GM12865 (cell line): ENCODE results near the gene BPIFB4.
"Not testable (repeated sequence)": the region's sequence is repeated elsewhere in the genome, so short reads cannot be mapped to it uniquely, and the experiment has no call there.

Source experiments
- DNase-seq: peaks from one replicate; pipeline ENCODE4 v3.0.0; 2010; ENCODE audit warnings: low read depth
- H3K4me3 ChIP-seq: 2 replicates; pipeline ENCODE4 v1.5.1; 2011; ENCODE audit warnings: mild to moderate bottlenecking, low read depth, low read length, control low read depth
- TF ChIP-seq, protein P1 (sequence below): IDR thresholded peaks from 2 replicates; pipeline ENCODE4 v1.5.1; 2011; ENCODE audit warnings: low read length, control low read depth, low read depth, inconsistent platforms; ENCODE audit not compliant: insufficient read depth; ENCODE audit errors: missing control alignments

BPIFB4 gene

DNA sequence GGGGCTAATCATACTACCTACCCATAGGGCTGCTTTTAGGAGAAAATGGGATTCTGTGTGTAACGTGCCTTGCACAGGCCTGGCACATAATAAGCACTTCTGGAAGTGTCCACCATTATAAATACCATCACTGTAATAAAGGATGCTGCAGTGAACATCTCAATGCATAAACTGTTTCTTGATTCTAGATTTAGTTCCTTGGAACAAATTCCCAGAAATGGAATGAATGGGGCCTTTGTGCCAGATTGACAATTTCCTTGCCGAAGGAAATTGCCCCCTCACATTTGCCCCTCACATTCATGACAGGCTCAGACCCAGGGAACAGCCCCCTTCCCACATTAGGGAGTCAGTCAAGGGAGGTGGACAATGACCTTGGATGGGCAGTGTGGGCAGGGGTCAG is 29.2 kb downstream of the BPIFB4 start:
- DNase-seq, result no peak
- no peak overlapping the region for H3K4me3 ChIP-seq
- TF ChIP-seq, protein P1, sequence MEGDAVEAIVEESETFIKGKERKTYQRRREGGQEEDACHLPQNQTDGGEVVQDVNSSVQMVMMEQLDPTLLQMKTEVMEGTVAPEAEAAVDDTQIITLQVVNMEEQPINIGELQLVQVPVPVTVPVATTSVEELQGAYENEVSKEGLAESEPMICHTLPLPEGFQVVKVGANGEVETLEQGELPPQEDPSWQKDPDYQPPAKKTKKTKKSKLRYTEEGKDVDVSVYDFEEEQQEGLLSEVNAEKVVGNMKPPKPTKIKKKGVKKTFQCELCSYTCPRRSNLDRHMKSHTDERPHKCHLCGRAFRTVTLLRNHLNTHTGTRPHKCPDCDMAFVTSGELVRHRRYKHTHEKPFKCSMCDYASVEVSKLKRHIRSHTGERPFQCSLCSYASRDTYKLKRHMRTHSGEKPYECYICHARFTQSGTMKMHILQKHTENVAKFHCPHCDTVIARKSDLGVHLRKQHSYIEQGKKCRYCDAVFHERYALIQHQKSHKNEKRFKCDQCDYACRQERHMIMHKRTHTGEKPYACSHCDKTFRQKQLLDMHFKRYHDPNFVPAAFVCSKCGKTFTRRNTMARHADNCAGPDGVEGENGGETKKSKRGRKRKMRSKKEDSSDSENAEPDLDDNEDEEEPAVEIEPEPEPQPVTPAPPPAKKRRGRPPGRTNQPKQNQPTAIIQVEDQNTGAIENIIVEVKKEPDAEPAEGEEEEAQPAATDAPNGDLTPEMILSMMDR, result no peak

DNA sequence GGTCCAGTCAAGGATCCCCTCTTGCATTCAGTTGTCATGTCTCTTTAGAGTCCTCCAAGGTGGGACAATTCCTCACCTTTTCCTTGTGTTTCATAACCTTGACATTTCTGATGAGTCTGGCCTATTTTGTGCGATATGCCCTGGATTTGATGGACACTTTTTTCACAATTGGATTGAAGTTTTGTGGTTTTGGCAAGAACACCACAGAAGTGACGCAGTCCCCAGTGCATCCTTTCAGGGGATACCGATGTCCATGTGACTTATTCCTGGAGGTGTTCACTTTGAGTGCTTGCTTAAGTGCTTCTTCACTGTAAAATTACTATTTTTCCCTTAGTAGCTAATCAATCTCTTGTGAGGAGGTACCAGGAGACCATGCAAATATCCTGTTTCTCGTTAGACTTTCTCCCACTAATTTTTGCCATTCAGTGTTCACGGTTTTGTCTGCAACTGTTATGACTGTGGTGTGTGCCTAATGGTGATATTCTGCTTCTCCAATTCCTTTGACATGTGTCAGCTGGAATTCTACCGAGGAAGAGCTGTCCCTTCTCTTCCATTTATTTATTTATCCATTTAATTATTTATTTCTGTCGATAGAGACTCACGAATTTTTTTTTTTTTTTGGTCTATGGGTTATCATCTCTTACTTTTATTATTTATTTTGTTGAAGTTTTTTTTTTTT is 30.8 kb downstream of the BPIFB4 start:
- TF ChIP-seq, protein P1, result no peak
- DNase-seq, result no peak

DNA sequence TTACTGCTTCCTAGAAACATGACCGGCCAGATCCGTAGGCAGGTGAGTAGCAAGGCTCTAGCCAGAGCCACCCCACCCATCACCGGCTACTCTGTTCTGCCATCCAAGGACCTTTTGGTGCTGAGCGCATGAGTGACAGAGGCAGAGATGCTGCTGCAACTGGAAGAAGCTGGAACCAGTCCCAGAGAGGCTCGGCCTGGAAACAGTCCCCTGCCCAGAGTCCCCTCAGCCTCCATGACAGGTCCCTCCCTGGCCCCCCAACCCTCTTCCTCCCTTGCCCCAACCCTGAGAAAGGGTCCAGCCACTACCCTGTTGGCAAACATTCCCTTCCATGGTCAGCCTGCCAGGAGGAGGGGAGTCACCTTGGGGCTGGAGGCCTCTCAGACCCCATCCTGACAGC is 31.9 kb downstream of the BPIFB4 start:
- no peak overlapping the region for H3K4me3 ChIP-seq
- DNase-seq, result no peak
- TF ChIP-seq, protein P1, result no peak

More for the DNA sequence above, 30.8 kb downstream of the BPIFB4 start:
- no peak overlapping the region for H3K4me3 ChIP-seq

DNA sequence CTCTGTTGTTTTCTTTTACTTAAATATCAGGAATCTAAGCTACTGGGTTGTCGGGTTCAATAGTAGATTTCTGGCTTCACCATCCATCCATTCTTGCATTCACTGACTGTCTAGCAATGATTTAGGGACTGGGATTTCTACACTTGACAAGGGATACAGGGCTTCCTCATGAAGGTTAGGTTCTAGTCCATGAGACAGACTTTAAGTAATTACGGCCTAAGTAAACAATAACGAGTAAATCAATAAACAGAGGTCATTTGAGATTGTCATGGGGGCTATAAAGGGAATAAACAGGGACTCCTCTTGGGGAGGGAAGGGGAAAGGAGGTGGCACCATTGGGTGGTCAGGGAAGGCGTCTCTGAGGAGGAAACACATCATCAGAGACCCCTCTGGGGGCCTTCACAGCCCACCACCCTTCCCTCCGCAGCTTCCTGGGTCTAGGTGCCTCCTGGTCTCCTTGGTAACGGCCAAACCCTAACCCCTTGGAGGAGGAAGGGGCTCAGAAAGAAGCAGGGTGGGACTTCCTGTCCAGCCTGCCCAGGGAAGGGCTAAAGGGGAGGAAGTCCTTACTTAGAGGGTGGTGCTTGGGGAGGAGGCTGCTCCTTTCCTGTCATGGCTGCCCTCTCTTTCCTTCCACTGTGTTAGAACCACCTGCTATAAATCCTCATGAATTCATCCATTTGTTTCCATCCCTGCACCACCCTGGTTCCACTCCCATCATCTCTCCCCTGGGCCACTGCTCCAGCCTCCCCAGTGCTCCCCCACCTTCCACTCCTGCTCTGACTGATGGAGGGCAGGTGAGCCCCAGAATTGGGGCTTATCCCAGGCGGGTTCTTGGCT is 33.3 kb downstream of the BPIFB4 start:
- H3K4me3 ChIP-seq, result no peak overlapping the region
- DNase-seq, result no peak
- TF ChIP-seq, protein P1, result no peak

DNA sequence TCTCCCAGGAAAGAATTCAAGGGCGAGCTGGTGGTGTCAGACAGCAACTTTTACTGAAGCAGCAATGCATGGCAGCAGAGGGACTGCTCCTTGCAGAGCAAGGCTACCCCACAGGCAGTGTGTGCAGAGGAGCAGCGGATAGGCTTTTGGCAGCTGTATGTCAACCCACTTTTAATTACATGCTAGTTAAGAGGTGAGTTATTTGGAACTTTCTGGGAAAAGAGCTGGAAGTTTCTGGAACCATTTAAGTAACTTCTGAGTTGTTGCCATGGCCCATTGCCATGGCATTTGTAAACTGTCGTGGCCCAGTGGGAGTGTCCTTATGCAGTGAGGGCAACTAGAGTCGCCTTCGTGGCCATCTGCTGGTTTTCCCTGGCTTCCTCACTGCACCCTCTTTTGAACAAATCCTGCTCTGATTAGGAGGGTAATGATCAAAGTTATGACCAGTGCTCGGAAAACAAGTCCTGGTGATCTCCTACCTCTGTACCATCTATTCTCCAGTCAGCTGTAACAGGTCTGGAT is 34.0 kb downstream of the BPIFB4 start:
- no peak for DNase-seq
- TF ChIP-seq, protein P1, result no peak
- H3K4me3 ChIP-seq, result no peak overlapping the region

DNA sequence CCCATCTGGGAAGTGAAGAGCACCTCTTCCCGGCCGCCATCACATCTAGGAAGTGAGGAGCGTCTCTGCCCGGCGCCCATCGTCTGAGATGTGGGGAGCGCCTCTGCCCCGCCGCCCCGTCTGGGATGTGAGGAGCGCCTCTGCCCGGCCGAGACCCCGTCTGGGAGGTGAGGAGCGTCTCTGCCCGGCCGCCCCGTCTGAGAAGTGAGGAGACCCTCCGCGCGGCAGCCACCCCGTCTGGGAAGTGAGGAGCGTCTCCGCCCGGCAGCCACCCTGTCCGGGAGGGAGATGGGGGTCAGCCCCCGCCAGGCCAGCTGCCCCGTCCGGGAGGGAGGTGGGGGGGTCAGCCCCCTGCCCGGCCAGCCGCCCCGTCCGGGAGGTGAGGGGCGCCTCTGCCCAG is 36.1 kb downstream of the BPIFB4 start:
- H3K4me3 ChIP-seq, DNase-seq: not testable (repeated sequence)
